HepG2 (cell line): Measurements from ENCODE around the gene UNC93A. TPM values are rescaled to one million over a fixed set of nuclear protein-coding genes. Genes with fewer than 3 reads are reported as not detected.

Source experiments
- EHMT2 ChIP-seq: fragments of 200-600 bp; sonication (generic); IDR thresholded peaks from 2 replicates; pipeline ENCODE4 v1.7.0; 2017; ENCODE audit warnings: antibody characterized with exemption, low read depth, low read length, borderline replicate concordance
- NFKBIZ ChIP-seq: IDR thresholded peaks from 2 replicates; pipeline ENCODE4 v1.6.1; 2018; ENCODE audit warnings: missing genetic modification reagents, missing compliant biosample characterization
- NFYC ChIP-seq: IDR thresholded peaks from 2 replicates; pipeline ENCODE4 v1.6.1; 2016; ENCODE audit warnings: missing genetic modification reagents, missing compliant biosample characterization
- NPAS2 ChIP-seq: sonication (generic); formaldehyde crosslinking; IDR thresholded peaks from 2 replicates; pipeline ENCODE4 v1.8.0; 2022; ENCODE audit warnings: mild to moderate bottlenecking, missing genetic modification reagents, borderline replicate concordance
- PITX1 ChIP-seq: sonication (generic); formaldehyde crosslinking; IDR thresholded peaks from 2 replicates; pipeline ENCODE4 v1.5.1; 2020; ENCODE audit warnings: mild to moderate bottlenecking, missing genetic modification reagents
- POLR2AphosphoS2 ChIP-seq: IDR thresholded peaks from 2 replicates; pipeline ENCODE4 v1.6.1; 2011; ENCODE audit warnings: low read depth, low read length, improper control_type of control experiment
- RBM39 ChIP-seq: fragments of 200-400 bp; formaldehyde crosslinking; IDR thresholded peaks from one replicate; pipeline ENCODE4 v1.6.1; 2018; ENCODE audit warnings: antibody characterized with exemption, mild to moderate bottlenecking, low read depth, low read length; ENCODE audit not compliant: poor library complexity, severe bottlenecking
- SAFB2 ChIP-seq: sonication (generic); formaldehyde crosslinking; IDR thresholded peaks from 2 replicates; pipeline ENCODE4 v1.5.1; 2020; ENCODE audit warnings: missing genetic modification reagents, low read depth, mild to moderate bottlenecking, borderline replicate concordance
- ZBTB7A ChIP-seq: sonication (generic); formaldehyde crosslinking; IDR thresholded peaks from 2 replicates; pipeline ENCODE4 v1.8.0; 2022; ENCODE audit warnings: mild to moderate bottlenecking, missing genetic modification reagents
- ZFP36 ChIP-seq: fragments of 150-350 bp; IDR thresholded peaks from 2 replicates; pipeline ENCODE4 v1.6.1; 2018; ENCODE audit warnings: borderline replicate concordance, low read length, low read depth; ENCODE audit not compliant: partially characterized antibody
- ZFP82 ChIP-seq: sonication (generic); formaldehyde crosslinking; IDR thresholded peaks from 2 replicates; pipeline ENCODE4 v1.5.1; 2020; ENCODE audit warnings: mild to moderate bottlenecking, missing genetic modification reagents, borderline replicate concordance
- ZFP90 ChIP-seq: sonication (generic); formaldehyde crosslinking; IDR thresholded peaks from 2 replicates; pipeline ENCODE4 v1.8.0; 2022; ENCODE audit warnings: missing genetic modification reagents, mild to moderate bottlenecking, inconsistent platforms, borderline replicate concordance
- ZNF10 ChIP-seq: sonication (generic); formaldehyde crosslinking; IDR thresholded peaks from 2 replicates; pipeline ENCODE4 v1.4.0; 2020; ENCODE audit warnings: mild to moderate bottlenecking, low read depth, missing genetic modification reagents, borderline replicate concordance
- ZNF24 ChIP-seq: fragments of 450-650 bp; IDR thresholded peaks from 2 replicates; pipeline ENCODE4 v1.6.1; 2017; ENCODE audit warnings: antibody characterized with exemption, mild to moderate bottlenecking
- ZNF350 ChIP-seq: sonication (generic); formaldehyde crosslinking; IDR thresholded peaks from 2 replicates; pipeline ENCODE4 v1.4.0; 2020; ENCODE audit warnings: mild to moderate bottlenecking, low read depth, missing genetic modification reagents, borderline replicate concordance
- ZNF430 ChIP-seq: sonication (generic); formaldehyde crosslinking; IDR thresholded peaks from 2 replicates; pipeline ENCODE4 v1.9.0; 2021; ENCODE audit warnings: mild to moderate bottlenecking, missing genetic modification reagents
- ZNF567 ChIP-seq: sonication (generic); formaldehyde crosslinking; IDR thresholded peaks from 2 replicates; pipeline ENCODE4 v1.8.1; 2023; ENCODE audit warnings: mild to moderate bottlenecking, missing genetic modification reagents, borderline replicate concordance
- ZNF569 ChIP-seq: sonication (generic); formaldehyde crosslinking; IDR thresholded peaks from 2 replicates; pipeline ENCODE4 v1.5.0; 2020; ENCODE audit warnings: mild to moderate bottlenecking, missing genetic modification reagents, moderate library complexity, borderline replicate concordance
- ZNF83 ChIP-seq: sonication (generic); formaldehyde crosslinking; IDR thresholded peaks from 2 replicates; pipeline ENCODE4 v1.4.0; 2020; ENCODE audit warnings: missing genetic modification reagents, mild to moderate bottlenecking, borderline replicate concordance
- polyA plus RNA-seq, 8 experiments: library from polyadenylated mRNA; depleted of rRNA in 3 of 8; stranded (reverse) in 7 of 8; unstranded in 1 of 8; fragments of >200 nt; fragmentation: Illumina TruSeq in 4 of 8; extraction: Trizol in 4 of 8; gene quantifications; 2 replicates each; pipeline versions ENCODE4 v1.2.1 to v1.2.3, GENCODE V29; 2011 to 2016; ENCODE audit warnings: low read depth in 4 of 8, missing spikeins in 1 of 8, mixed read lengths in 1 of 8; ENCODE audit not compliant: insufficient read depth in 1 of 8
- total RNA-seq, 5 experiments: library from RNA; depleted of rRNA; stranded (reverse); fragments of >200 nt; fragmentation: Illumina TruSeq; extraction: Trizol; gene quantifications; 2 replicates each; pipeline ENCODE4 v1.2.3, GENCODE V29; 2016; ENCODE audit warnings: low read depth in 1 of 5
- TF ChIP-seq, protein P1 (sequence below): sonication (generic); formaldehyde crosslinking; IDR thresholded peaks from 2 replicates; pipeline ENCODE4 v1.9.0; 2021; ENCODE audit warnings: missing genetic modification reagents, mild to moderate bottlenecking, borderline replicate concordance
- TF ChIP-seq, protein P2 (sequence below): sonication (generic); formaldehyde crosslinking; conservative IDR thresholded peaks from 2 replicates; pipeline ENCODE4 v1.4.0; 2020; ENCODE audit warnings: missing genetic modification reagents
- TF ChIP-seq, protein P3 (sequence below), 2 experiments: fragments of 450-650 bp in 1 of 2; sonication (generic) in 1 of 2; formaldehyde crosslinking; IDR thresholded peaks; 2 replicates each; pipeline versions ENCODE4 v1.5.0 to v1.8.0; 2020 to 2022; ENCODE audit warnings: mild to moderate bottlenecking in 1 of 2, missing genetic modification reagents in 1 of 2
- TF ChIP-seq, protein P4 (sequence below): IDR thresholded peaks from 2 replicates; pipeline ENCODE4 v1.6.1; 2012; ENCODE audit warnings: inconsistent platforms
- TF ChIP-seq, protein P5 (sequence below): sonication (generic); formaldehyde crosslinking; IDR thresholded peaks from 2 replicates; pipeline ENCODE4 v1.9.0; 2021; ENCODE audit warnings: missing genetic modification reagents, borderline replicate concordance

UNC93A gene
- total and polyA plus RNA-seq, 2 of the 13 experiments (the other 11 are each of a cell fraction or from before 2014, with no cell fraction given): 11.0 to 42.7 TPM

DNA sequence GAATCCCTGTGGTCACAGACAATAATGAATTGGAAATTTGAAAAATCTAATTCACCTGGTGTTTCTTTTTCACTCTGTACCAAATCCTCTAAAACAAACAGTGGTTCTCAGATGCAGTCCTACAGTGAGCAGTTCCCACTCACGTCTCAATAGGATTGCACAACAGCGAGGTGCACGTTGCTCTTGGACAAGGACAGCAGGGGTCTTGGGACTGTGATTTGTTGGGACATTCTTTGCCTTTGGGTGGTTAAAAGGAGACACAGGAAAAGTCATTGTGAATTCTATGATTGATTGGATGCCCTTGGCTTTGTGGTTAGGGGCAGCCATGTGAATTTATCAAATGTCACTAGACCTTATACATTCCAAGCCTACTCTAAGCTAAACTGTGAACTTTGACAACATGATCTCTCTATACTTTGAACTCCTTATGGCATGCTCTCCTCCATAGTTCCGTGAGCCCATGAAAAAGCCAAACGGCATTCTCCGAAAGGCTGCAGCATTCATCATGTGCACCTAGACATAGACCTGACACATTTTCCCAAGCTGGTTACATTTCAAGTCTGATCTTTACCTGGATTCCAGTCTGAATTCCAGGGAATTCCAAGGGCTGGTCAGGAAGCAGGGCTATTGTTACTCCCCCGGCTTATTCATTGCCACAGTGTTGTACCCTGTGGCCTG lies 647 bp downstream of the UNC93A start (continued):
- TF ChIP-seq ZFP82 (CRISPR knock-in tag) (no peak), NFYC (CRISPR knock-in tag) (no peak), NFKBIZ (CRISPR knock-in tag) (0 out of 2 replicates have a peak, but pooled peaks have one; percentile 58), RBM39 (no peak), NPAS2 (CRISPR knock-in tag) (no peak), ZNF350 (CRISPR knock-in tag) (0 out of 2 replicates have a peak, but pooled peaks have one; percentile 54), ZFP90 (no peak), EHMT2 (no peak; the same call in 1 of the 2 replicates), PITX1 (CRISPR knock-in tag) (peak; percentile 64; the same call in 1 of the 2 replicates), SAFB2 (CRISPR knock-in tag) (no peak), ZNF567 (CRISPR knock-in tag) (peak; percentile 57; the same call in 1 of the 2 replicates), ZFP36 (no peak), ZNF430 (CRISPR knock-in tag) (peak; percentile 86), ZNF10 (CRISPR knock-in tag) (no peak), POLR2AphosphoS2 (no peak), ZNF83 (CRISPR knock-in tag) (no peak), ZNF24 (no peak), ZNF569 (CRISPR knock-in tag) (no peak), ZBTB7A (peak; percentile 31; the same call in 1 of the 2 replicates)
- TF ChIP-seq, protein P1, sequence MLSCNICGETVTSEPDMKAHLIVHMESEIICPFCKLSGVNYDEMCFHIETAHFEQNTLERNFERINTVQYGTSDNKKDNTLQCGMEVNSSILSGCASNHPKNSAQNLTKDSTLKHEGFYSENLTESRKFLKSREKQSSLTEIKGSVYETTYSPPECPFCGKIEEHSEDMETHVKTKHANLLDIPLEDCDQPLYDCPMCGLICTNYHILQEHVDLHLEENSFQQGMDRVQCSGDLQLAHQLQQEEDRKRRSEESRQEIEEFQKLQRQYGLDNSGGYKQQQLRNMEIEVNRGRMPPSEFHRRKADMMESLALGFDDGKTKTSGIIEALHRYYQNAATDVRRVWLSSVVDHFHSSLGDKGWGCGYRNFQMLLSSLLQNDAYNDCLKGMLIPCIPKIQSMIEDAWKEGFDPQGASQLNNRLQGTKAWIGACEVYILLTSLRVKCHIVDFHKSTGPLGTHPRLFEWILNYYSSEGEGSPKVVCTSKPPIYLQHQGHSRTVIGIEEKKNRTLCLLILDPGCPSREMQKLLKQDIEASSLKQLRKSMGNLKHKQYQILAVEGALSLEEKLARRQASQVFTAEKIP (CRISPR knock-in tag): no peak
- TF ChIP-seq, protein P2, sequence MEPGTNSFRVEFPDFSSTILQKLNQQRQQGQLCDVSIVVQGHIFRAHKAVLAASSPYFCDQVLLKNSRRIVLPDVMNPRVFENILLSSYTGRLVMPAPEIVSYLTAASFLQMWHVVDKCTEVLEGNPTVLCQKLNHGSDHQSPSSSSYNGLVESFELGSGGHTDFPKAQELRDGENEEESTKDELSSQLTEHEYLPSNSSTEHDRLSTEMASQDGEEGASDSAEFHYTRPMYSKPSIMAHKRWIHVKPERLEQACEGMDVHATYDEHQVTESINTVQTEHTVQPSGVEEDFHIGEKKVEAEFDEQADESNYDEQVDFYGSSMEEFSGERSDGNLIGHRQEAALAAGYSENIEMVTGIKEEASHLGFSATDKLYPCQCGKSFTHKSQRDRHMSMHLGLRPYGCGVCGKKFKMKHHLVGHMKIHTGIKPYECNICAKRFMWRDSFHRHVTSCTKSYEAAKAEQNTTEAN (CRISPR knock-in tag): no peak
- TF ChIP-seq, protein P3, sequence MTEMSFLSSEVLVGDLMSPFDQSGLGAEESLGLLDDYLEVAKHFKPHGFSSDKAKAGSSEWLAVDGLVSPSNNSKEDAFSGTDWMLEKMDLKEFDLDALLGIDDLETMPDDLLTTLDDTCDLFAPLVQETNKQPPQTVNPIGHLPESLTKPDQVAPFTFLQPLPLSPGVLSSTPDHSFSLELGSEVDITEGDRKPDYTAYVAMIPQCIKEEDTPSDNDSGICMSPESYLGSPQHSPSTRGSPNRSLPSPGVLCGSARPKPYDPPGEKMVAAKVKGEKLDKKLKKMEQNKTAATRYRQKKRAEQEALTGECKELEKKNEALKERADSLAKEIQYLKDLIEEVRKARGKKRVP (CRISPR knock-in tag; IDR thresholded peaks at IDR 0.05): peak in 1 of 2 experiments; percentile 61; a peak in 2 of 4 replicates
- TF ChIP-seq, protein P4, sequence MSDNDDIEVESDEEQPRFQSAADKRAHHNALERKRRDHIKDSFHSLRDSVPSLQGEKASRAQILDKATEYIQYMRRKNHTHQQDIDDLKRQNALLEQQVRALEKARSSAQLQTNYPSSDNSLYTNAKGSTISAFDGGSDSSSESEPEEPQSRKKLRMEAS: peak; percentile 83
- TF ChIP-seq, protein P5, sequence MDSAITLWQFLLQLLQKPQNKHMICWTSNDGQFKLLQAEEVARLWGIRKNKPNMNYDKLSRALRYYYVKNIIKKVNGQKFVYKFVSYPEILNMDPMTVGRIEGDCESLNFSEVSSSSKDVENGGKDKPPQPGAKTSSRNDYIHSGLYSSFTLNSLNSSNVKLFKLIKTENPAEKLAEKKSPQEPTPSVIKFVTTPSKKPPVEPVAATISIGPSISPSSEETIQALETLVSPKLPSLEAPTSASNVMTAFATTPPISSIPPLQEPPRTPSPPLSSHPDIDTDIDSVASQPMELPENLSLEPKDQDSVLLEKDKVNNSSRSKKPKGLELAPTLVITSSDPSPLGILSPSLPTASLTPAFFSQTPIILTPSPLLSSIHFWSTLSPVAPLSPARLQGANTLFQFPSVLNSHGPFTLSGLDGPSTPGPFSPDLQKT (CRISPR knock-in tag): no peak
